GM23248 (cell line): ENCODE measurements around the gene SUGCT.

Source experiments
- EZH2 ChIP-seq: fragments of 200-600 bp; sonication (generic); IDR thresholded peaks from 2 replicates; pipeline ENCODE4 v1.6.1; 2018; ENCODE audit warnings: antibody characterized with exemption, mild to moderate bottlenecking; ENCODE audit not compliant: insufficient read depth, poor library complexity, severe bottlenecking
- EZH2phosphoT487 ChIP-seq: fragments of 200-600 bp; sonication (generic); IDR thresholded peaks from 2 replicates; pipeline ENCODE4 v1.6.1; 2018; ENCODE audit warnings: antibody characterized with exemption, moderate library complexity, mild to moderate bottlenecking, low read depth; ENCODE audit not compliant: insufficient read depth

GRCh38 chr7:40348126-40348728, 213.4 kb downstream of the SUGCT start:
- no peak for TF ChIP-seq EZH2
- TF ChIP-seq EZH2phosphoT487: no peak
